ENCODE results near the gene TMC5.
A peak's percentile ranks its signal among the peaks of the same experiment; 100 is the strongest.

TMC5 gene

GRCh38 chr16:19486051-19486450 is 68.4 kb downstream of the TMC5 start:
- DNase-seq, result no peak
- no peaks in the 10 kb centered on the region for H3K9me3 Mint-ChIP-seq
- H3K27ac Mint-ChIP-seq, result no peak overlapping the region
- H3K27me3 Mint-ChIP-seq (ENCODE audit: low read depth, poor library complexity), result peaks cover 5% of the 10 kb centered on the region
- TF ChIP-seq, protein P1, sequence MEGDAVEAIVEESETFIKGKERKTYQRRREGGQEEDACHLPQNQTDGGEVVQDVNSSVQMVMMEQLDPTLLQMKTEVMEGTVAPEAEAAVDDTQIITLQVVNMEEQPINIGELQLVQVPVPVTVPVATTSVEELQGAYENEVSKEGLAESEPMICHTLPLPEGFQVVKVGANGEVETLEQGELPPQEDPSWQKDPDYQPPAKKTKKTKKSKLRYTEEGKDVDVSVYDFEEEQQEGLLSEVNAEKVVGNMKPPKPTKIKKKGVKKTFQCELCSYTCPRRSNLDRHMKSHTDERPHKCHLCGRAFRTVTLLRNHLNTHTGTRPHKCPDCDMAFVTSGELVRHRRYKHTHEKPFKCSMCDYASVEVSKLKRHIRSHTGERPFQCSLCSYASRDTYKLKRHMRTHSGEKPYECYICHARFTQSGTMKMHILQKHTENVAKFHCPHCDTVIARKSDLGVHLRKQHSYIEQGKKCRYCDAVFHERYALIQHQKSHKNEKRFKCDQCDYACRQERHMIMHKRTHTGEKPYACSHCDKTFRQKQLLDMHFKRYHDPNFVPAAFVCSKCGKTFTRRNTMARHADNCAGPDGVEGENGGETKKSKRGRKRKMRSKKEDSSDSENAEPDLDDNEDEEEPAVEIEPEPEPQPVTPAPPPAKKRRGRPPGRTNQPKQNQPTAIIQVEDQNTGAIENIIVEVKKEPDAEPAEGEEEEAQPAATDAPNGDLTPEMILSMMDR (IDR thresholded peaks at IDR 0.05), result no peak
- H3K4me1 Mint-ChIP-seq, result peaks cover 5% of the 10 kb centered on the region
- no peaks in the 10 kb centered on the region for H3K36me3 Mint-ChIP-seq (ENCODE audit: low read depth)
- H3K4me3 Mint-ChIP-seq, result no peak overlapping the region

GRCh38 chr16:19486750-19487325 is 69.2 kb downstream of the TMC5 start:
- H3K4me1 Mint-ChIP-seq, result peaks cover 5% of the 10 kb centered on the region
- no peak for DNase-seq
- no peak overlapping the region for H3K4me3 Mint-ChIP-seq
- H3K9me3 Mint-ChIP-seq, result no peaks in the 10 kb centered on the region
- no peak overlapping the region for H3K27ac Mint-ChIP-seq
- peaks cover 5% of the 10 kb centered on the region for H3K27me3 Mint-ChIP-seq (ENCODE audit: low read depth, poor library complexity)
- H3K36me3 Mint-ChIP-seq (ENCODE audit: low read depth), result no peaks in the 10 kb centered on the region
- TF ChIP-seq, protein P1 (IDR thresholded peaks at IDR 0.05), result no peak

- TF ChIP-seq, protein P1 (IDR thresholded peaks at IDR 0.05), result no peak
- H3K27me3 Mint-ChIP-seq (ENCODE audit: low read depth, poor library complexity), result peaks cover 5% of the 10 kb centered on the region
These were observed 70.5 kb downstream of the TMC5 start for GRCh38 chr16:19488213-19488640.

DNA sequence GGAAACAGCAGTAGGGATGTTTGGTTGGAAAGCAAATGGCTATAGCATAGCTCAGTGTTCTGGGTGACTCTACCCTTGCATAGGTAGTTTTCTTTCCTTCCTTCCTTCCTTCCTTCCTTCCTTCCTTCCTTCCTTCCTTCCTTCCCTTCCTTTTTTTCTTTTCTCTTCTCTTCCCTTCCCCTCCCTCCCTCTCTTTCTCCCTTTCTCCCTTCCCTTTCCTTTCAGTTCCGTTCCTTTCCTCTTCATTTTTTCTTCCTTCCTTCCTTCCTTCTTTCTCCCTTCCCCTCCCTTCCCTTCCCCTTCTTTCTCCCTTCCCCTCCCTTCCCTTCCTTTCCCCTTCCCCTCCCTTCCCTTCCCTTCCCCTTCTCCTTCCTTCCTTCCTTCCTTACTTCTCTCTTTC is 72.9 kb downstream of the TMC5 start:
- Mint-ChIP-seq H3K4me1 (peaks cover 5% of the 10 kb centered on the region), H3K4me3 (no peak overlapping the region), H3K27me3 (ENCODE audit: low read depth, poor library complexity) (peaks cover 3% of the 10 kb centered on the region), H3K9me3 (no peaks in the 10 kb centered on the region), H3K36me3 (ENCODE audit: low read depth) (no peaks in the 10 kb centered on the region), H3K27ac (no peak overlapping the region)
- no peak for DNase-seq
- TF ChIP-seq, protein P1 (IDR thresholded peaks at IDR 0.05), result no peak

More at GRCh38 chr16:19488213-19488640, 70.5 kb downstream of the TMC5 start:
- no peak for DNase-seq
- Mint-ChIP-seq H3K36me3 (ENCODE audit: low read depth) (no peaks in the 10 kb centered on the region), H3K4me1 (peaks cover 5% of the 10 kb centered on the region), H3K27ac (no peak overlapping the region), H3K9me3 (no peaks in the 10 kb centered on the region), H3K4me3 (no peak overlapping the region)

DNA sequence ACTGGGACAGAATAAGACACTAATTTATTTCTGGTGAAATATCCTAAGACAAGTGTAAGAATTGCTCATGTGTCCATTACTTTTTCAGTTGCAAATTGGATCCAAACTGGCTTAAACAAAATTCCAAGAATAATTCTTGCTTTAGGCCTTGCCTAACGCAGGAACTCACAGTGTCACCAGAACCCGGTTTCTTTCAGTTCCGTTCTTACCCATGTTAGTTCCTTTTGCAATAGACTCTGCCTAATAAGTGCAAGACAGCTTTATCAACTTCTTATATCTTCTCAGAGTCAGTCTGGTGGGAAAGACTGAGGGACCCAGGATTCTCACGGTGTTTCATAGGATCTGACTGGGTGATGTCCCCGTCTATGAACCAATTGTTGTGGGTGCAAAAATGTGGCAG is 79.5 kb downstream of the TMC5 start:
- Mint-ChIP-seq H3K27me3 (ENCODE audit: low read depth, poor library complexity) (peaks cover 4% of the 10 kb centered on the region), H3K27ac (peak overlapping the region; percentile 74), H3K4me1 (no peaks in the 10 kb centered on the region), H3K9me3 (no peaks in the 10 kb centered on the region), H3K4me3 (no peak overlapping the region), H3K36me3 (ENCODE audit: low read depth) (peaks cover 18% of the 10 kb centered on the region)
- TF ChIP-seq, protein P1 (IDR thresholded peaks at IDR 0.05), result no peak
- DNase-seq, result no peak

- TF ChIP-seq, protein P1 (IDR thresholded peaks at IDR 0.05), result no peak
- peaks cover 4% of the 10 kb centered on the region for H3K27me3 Mint-ChIP-seq (ENCODE audit: low read depth, poor library complexity)
- H3K4me3 Mint-ChIP-seq, result no peak overlapping the region
- no peaks in the 10 kb centered on the region for H3K9me3 Mint-ChIP-seq
- H3K4me1 Mint-ChIP-seq, result no peaks in the 10 kb centered on the region
- no peak for DNase-seq
- H3K27ac Mint-ChIP-seq, result no peak overlapping the region
- H3K36me3 Mint-ChIP-seq (ENCODE audit: low read depth), result peaks cover 28% of the 10 kb centered on the region
These were observed 81.3 kb downstream of the TMC5 start for GRCh38 chr16:19499006-19499405.

Data from nephron progenitor cell (in vitro differentiated cells).